Astrocyte (in vitro differentiated cells and primary cell): ENCODE measurements around the gene MTA2.

Source experiments
- CTCF ChIP-seq: IDR thresholded peaks from 2 replicates; pipeline ENCODE4 v1.5.1; 2011; ENCODE audit warnings: low read depth, mild to moderate bottlenecking, inconsistent platforms, low read length, moderate library complexity; ENCODE audit not compliant: insufficient read depth
- EZH2 ChIP-seq: IDR thresholded peaks from 2 replicates; pipeline ENCODE4 v1.6.1; 2012; ENCODE audit warnings: mild to moderate bottlenecking, low read length, inconsistent platforms; ENCODE audit not compliant: insufficient read depth

GRCh38 chr11:62603776-62604299 is 2.2 kb upstream of the MTA2 start:
- TF ChIP-seq CTCF (no peak), EZH2 (no peak)
